Spleen (tissue), 7 donors: ENCODE results near the gene RAMP1.

Experiments
- POLR2A ChIP-seq, 3 donors: fragments of 450-650 bp; IDR thresholded peaks; one replicate each; pipeline ENCODE4 v1.5.1; 2017; ENCODE audit warnings: antibody characterized with exemption in 3 of 3, mild to moderate bottlenecking in 1 of 3
- POLR2AphosphoS5 ChIP-seq, 3 donors: sonication (generic); formaldehyde crosslinking; IDR thresholded peaks; one replicate each; pipeline ENCODE4 v1.5.1; 2017; ENCODE audit warnings: antibody characterized with exemption in 3 of 3
- TF ChIP-seq, protein P1 (sequence below), 11 experiments: fragments of 200-600 bp in 7 of 11; fragments of 450-650 bp in 4 of 11; sonication (generic) in 4 of 11; IDR thresholded peaks in 8 of 11; conservative IDR thresholded peaks in 3 of 11; 1 replicate in 7 of 11; 2 replicates in 4 of 11; pipeline versions ENCODE4 v1.4.0 to v1.8.0; 2016 to 2021; ENCODE audit warnings: antibody characterized with exemption in 11 of 11, inconsistent platforms in 4 of 11, mild to moderate bottlenecking in 1 of 11
- donor health status: DM: no; HTN: no; CAD: no; lungs with moderate emphysema.
- donor health status: DM: no; HTN: no; CAD: no.
- donor health status: DM: no; HTN: no; CAD: no.

DNA sequence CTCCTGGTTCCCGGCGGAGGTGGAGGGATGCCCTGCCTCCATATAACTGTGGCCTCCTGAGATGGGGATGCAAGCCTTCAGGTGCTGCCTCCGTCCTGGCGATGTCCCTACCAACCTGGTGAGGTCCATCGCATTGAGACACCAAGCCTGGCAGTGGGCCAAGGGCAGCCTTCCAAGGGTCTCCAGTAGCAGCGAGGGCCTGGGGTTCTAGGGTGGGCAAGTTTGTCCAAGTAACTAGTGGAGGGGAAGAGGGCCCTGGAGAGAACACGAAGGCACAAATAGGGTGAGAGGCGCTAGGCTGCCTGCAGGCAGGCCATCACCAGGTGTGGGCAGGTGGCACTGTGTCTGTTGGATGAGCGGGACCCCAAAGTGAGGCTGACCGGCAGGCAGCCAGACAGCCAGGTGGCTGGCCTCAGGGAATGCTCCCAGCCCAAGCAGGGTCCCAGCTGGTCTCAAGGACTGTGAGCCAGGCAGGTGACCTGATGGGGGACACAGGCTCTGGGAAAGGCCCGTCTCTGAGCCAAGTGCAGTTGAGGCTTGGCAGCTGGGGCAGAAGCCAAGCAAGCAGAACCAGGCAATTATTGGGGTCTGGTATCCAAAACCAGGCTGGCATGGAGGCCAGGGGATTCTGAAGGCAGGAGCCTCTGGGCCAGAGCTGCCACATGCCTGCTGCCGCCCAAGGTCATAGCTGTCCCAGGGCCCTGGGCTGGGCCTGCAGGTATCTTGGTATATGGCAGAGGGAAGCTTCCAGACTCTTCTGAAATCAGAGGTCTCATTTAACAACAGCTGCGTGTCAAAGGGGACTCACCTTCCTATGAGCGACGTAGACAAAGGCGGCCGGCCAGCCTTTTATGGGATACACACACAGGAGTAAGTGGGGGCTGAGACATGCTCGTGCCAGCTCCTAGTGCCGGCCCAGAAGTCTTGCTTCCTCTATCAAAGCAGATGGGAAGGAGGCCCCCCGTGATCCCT lies 23.4 kb downstream of the RAMP1 start:
- TF ChIP-seq, protein P1, sequence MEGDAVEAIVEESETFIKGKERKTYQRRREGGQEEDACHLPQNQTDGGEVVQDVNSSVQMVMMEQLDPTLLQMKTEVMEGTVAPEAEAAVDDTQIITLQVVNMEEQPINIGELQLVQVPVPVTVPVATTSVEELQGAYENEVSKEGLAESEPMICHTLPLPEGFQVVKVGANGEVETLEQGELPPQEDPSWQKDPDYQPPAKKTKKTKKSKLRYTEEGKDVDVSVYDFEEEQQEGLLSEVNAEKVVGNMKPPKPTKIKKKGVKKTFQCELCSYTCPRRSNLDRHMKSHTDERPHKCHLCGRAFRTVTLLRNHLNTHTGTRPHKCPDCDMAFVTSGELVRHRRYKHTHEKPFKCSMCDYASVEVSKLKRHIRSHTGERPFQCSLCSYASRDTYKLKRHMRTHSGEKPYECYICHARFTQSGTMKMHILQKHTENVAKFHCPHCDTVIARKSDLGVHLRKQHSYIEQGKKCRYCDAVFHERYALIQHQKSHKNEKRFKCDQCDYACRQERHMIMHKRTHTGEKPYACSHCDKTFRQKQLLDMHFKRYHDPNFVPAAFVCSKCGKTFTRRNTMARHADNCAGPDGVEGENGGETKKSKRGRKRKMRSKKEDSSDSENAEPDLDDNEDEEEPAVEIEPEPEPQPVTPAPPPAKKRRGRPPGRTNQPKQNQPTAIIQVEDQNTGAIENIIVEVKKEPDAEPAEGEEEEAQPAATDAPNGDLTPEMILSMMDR (IDR thresholded peaks at IDR 0.05 in 8 of 11, conservative IDR thresholded peaks at IDR 0.05 in 3 of 11): no peak
- TF ChIP-seq POLR2A (IDR thresholded peaks at IDR 0.05) (no peak), POLR2AphosphoS5 (IDR thresholded peaks at IDR 0.05) (no peak)
